ENCODE measurements around the gene SNED1. TPM values are rescaled to one million over a fixed set of nuclear protein-coding genes. Genes with fewer than 3 reads are reported as not detected.

Gene SNED1
- total RNA-seq, 1 donor, result 8.2 TPM

GRCh38 chr2:241063587-241063986, 65.2 kb downstream of the SNED1 start:
- Histone ChIP-seq H3K4me1 (ENCODE audit: insufficient read depth, low read length) (no peaks in the 10 kb centered on the region), H3K4me3 (ENCODE audit: low read length) (no peak overlapping the region)

GRCh38 chr2:241064008-241064801, 65.8 kb downstream of the SNED1 start:
- Histone ChIP-seq H3K4me3 (ENCODE audit: low read length) (no peak overlapping the region), H3K27me3 (ENCODE audit: insufficient read depth, low read length) (no peaks in the 10 kb centered on the region), H3K9me3 (ENCODE audit: low read depth, low read length) (no peaks in the 10 kb centered on the region), H3K4me1 (ENCODE audit: insufficient read depth, low read length) (no peaks in the 10 kb centered on the region)

More at GRCh38 chr2:241063587-241063986, 65.2 kb downstream of the SNED1 start:
- Histone ChIP-seq H3K9me3 (ENCODE audit: low read depth, low read length) (no peaks in the 10 kb centered on the region), H3K27me3 (ENCODE audit: insufficient read depth, low read length) (no peaks in the 10 kb centered on the region)

- Histone ChIP-seq H3K9me3 (ENCODE audit: low read depth, low read length) (no peaks in the 10 kb centered on the region), H3K4me3 (ENCODE audit: low read length) (no peak overlapping the region), H3K27me3 (ENCODE audit: insufficient read depth, low read length) (no peaks in the 10 kb centered on the region), H3K4me1 (ENCODE audit: insufficient read depth, low read length) (no peaks in the 10 kb centered on the region)
These were observed 66.5 kb downstream of the SNED1 start for GRCh38 chr2:241064802-241065354.

- Histone ChIP-seq H3K9me3 (ENCODE audit: low read depth, low read length) (no peaks in the 10 kb centered on the region), H3K27me3 (ENCODE audit: insufficient read depth, low read length) (no peaks in the 10 kb centered on the region), H3K4me3 (ENCODE audit: low read length) (no peak overlapping the region)
These were observed 67.0 kb downstream of the SNED1 start for GRCh38 chr2:241065355-241065803.

GRCh38 chr2:241066171-241066892, 67.9 kb downstream of the SNED1 start:
- Histone ChIP-seq H3K4me3 (ENCODE audit: low read length) (no peak overlapping the region), H3K27me3 (ENCODE audit: insufficient read depth, low read length) (no peaks in the 10 kb centered on the region), H3K9me3 (ENCODE audit: low read depth, low read length) (no peaks in the 10 kb centered on the region), H3K4me1 (ENCODE audit: insufficient read depth, low read length) (no peaks in the 10 kb centered on the region)

More at GRCh38 chr2:241065355-241065803, 67.0 kb downstream of the SNED1 start:
- no peaks in the 10 kb centered on the region for H3K4me1 ChIP-seq (ENCODE audit: insufficient read depth, low read length)

- Histone ChIP-seq H3K27me3 (ENCODE audit: insufficient read depth, low read length) (no peaks in the 10 kb centered on the region), H3K4me1 (ENCODE audit: insufficient read depth, low read length) (no peaks in the 10 kb centered on the region), H3K9me3 (ENCODE audit: low read depth, low read length) (no peaks in the 10 kb centered on the region), H3K4me3 (ENCODE audit: low read length) (no peak overlapping the region)
These were observed 68.5 kb downstream of the SNED1 start for GRCh38 chr2:241066893-241067341.

- H3K4me3 ChIP-seq (ENCODE audit: low read length), result no peak overlapping the region
- H3K27me3 ChIP-seq (ENCODE audit: insufficient read depth, low read length), result no peaks in the 10 kb centered on the region
- no peaks in the 10 kb centered on the region for H3K9me3 ChIP-seq (ENCODE audit: low read depth, low read length)
- no peaks in the 10 kb centered on the region for H3K4me1 ChIP-seq (ENCODE audit: insufficient read depth, low read length)
These were observed 69.2 kb downstream of the SNED1 start for GRCh38 chr2:241067501-241068135.

GRCh38 chr2:241068136-241068941, 69.9 kb downstream of the SNED1 start:
- Histone ChIP-seq H3K9me3 (ENCODE audit: low read depth, low read length) (no peaks in the 10 kb centered on the region), H3K4me1 (ENCODE audit: insufficient read depth, low read length) (no peaks in the 10 kb centered on the region), H3K27me3 (ENCODE audit: insufficient read depth, low read length) (no peaks in the 10 kb centered on the region), H3K4me3 (ENCODE audit: low read length) (no peak overlapping the region)

- H3K27me3 ChIP-seq (ENCODE audit: insufficient read depth, low read length), result no peaks in the 10 kb centered on the region
- H3K4me3 ChIP-seq (ENCODE audit: low read length), result no peak overlapping the region
- H3K9me3 ChIP-seq (ENCODE audit: low read depth, low read length), result no peaks in the 10 kb centered on the region
- H3K4me1 ChIP-seq (ENCODE audit: insufficient read depth, low read length), result no peaks in the 10 kb centered on the region
These were observed 70.8 kb downstream of the SNED1 start for GRCh38 chr2:241068942-241069810.

- H3K4me1 ChIP-seq (ENCODE audit: insufficient read depth, low read length), result no peaks in the 10 kb centered on the region
- H3K9me3 ChIP-seq (ENCODE audit: low read depth, low read length), result no peaks in the 10 kb centered on the region
- H3K27me3 ChIP-seq (ENCODE audit: insufficient read depth, low read length), result no peaks in the 10 kb centered on the region
- H3K4me3 ChIP-seq (ENCODE audit: low read length), result no peak overlapping the region
These were observed 71.4 kb downstream of the SNED1 start for GRCh38 chr2:241069821-241070281.

- H3K9me3 ChIP-seq (ENCODE audit: low read depth, low read length), result no peaks in the 10 kb centered on the region
- H3K27me3 ChIP-seq (ENCODE audit: insufficient read depth, low read length), result no peaks in the 10 kb centered on the region
- H3K4me3 ChIP-seq (ENCODE audit: low read length), result no peak overlapping the region
- no peaks in the 10 kb centered on the region for H3K4me1 ChIP-seq (ENCODE audit: insufficient read depth, low read length)
These were observed 71.9 kb downstream of the SNED1 start for GRCh38 chr2:241070361-241070760.

GRCh38 chr2:241070811-241071676, 72.6 kb downstream of the SNED1 start:
- Histone ChIP-seq H3K27me3 (ENCODE audit: insufficient read depth, low read length) (no peaks in the 10 kb centered on the region), H3K4me3 (ENCODE audit: low read length) (no peak overlapping the region), H3K9me3 (ENCODE audit: low read depth, low read length) (no peaks in the 10 kb centered on the region), H3K4me1 (ENCODE audit: insufficient read depth, low read length) (no peaks in the 10 kb centered on the region)

- Histone ChIP-seq H3K4me1 (ENCODE audit: insufficient read depth, low read length) (no peaks in the 10 kb centered on the region), H3K27me3 (ENCODE audit: insufficient read depth, low read length) (no peaks in the 10 kb centered on the region), H3K9me3 (ENCODE audit: low read depth, low read length) (no peaks in the 10 kb centered on the region), H3K4me3 (ENCODE audit: low read length) (no peak overlapping the region)
These were observed 73.3 kb downstream of the SNED1 start for GRCh38 chr2:241071677-241072111.

Data from mononuclear cell (primary cell).